ENCODE results near the gene HYAL3. TPM values are rescaled to one million over a fixed set of nuclear protein-coding genes. Genes with fewer than 3 reads are reported as not detected.
A peak's percentile ranks its signal among the peaks of the same experiment; 100 is the strongest.

The HYAL3 gene
- total RNA-seq, 1 experiment from 2014 or later, result 10.3 TPM

- H3K4me3 ChIP-seq (replicated peaks in 1 of 2; ENCODE audit: low read depth in 1 of 2, low read length in 2 of 2), result no peak overlapping the region
- peaks cover 11 to 29% of the 10 kb centered on the region in 2 experiments for H3K4me1 ChIP-seq (ENCODE audit: control insufficient read depth in 1 of 2, insufficient read depth in 2 of 2, low read length in 2 of 2)
- BruUV-seq (replicated peaks), result no TSS peak
- no peaks in the 10 kb centered on the region for H3K9me3 ChIP-seq (ENCODE audit: control insufficient read depth in 1 of 2, insufficient read depth in 1 of 2, low read depth in 1 of 2, low read length in 2 of 2)
- no peak overlapping the region for H3K27ac ChIP-seq (ENCODE audit: low read depth, low read length)
- H4K20me1 ChIP-seq (ENCODE audit: insufficient read depth), result no peaks in the 10 kb centered on the region
- ChIA-PET RAD21 (ENCODE audit: low non-redundant PET in 1 of 2, low total read pairs in 2 of 2, uncharacterized antibody in 2 of 2, unreplicated experiment in 2 of 2) (no interaction called here), CTCF (no interaction called here), POLR2A (interaction anchor here (1.3 kb wide), 1 partner anchor 16 kb away, joined by 4 read pairs; the partner anchor contains the start of gene LSMEM2)
- H3K9me2 ChIP-seq (ENCODE audit: insufficient read depth), result no peaks in the 10 kb centered on the region
- no peak overlapping the region for H3K4me2 ChIP-seq (ENCODE audit: low read length)
- H3K36me3 ChIP-seq (ENCODE audit: control insufficient read depth in 1 of 2, insufficient read depth in 2 of 2, low read length in 2 of 2), result peaks cover 10 to 18% of the 10 kb centered on the region in 2 experiments
- no peaks in the 10 kb centered on the region for H3K27me3 ChIP-seq (ENCODE audit: insufficient read depth, low read length)
- no peak overlapping the region for H2AFZ ChIP-seq (ENCODE audit: low read depth, low read length, poor library complexity, severe bottlenecking)
- no peak for ATAC-seq
- peaks cover 34% of the 10 kb centered on the region for H3K79me2 ChIP-seq (ENCODE audit: insufficient read depth, low read length)
- intact Hi-C loops (cut with micrococcal nuclease), result no loop called here
- no peak overlapping the region for H3K9ac ChIP-seq (ENCODE audit: low read length)
- no peak for DNase-seq (ENCODE audit: low read depth, low spot score)
- TF ChIP-seq CEBPB (IDR thresholded peaks at IDR 0.05; ENCODE audit: low read depth) (no peak), EZH2 (IDR thresholded peaks at IDR 0.05) (no peak), RAD21 (IDR thresholded peaks at IDR 0.05; ENCODE audit: low read depth) (no peak)
- TF ChIP-seq, protein P1, sequence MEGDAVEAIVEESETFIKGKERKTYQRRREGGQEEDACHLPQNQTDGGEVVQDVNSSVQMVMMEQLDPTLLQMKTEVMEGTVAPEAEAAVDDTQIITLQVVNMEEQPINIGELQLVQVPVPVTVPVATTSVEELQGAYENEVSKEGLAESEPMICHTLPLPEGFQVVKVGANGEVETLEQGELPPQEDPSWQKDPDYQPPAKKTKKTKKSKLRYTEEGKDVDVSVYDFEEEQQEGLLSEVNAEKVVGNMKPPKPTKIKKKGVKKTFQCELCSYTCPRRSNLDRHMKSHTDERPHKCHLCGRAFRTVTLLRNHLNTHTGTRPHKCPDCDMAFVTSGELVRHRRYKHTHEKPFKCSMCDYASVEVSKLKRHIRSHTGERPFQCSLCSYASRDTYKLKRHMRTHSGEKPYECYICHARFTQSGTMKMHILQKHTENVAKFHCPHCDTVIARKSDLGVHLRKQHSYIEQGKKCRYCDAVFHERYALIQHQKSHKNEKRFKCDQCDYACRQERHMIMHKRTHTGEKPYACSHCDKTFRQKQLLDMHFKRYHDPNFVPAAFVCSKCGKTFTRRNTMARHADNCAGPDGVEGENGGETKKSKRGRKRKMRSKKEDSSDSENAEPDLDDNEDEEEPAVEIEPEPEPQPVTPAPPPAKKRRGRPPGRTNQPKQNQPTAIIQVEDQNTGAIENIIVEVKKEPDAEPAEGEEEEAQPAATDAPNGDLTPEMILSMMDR (IDR thresholded peaks at IDR 0.05 in 2 of 3, conservative IDR thresholded peaks at IDR 0.05 in 1 of 3; ENCODE audit: borderline replicate concordance in 1 of 3, insufficient read depth in 1 of 3, low read depth in 2 of 3, low read length in 2 of 3), result no peak
Measured at GRCh38 chr3:50294089-50294488, 5.1 kb downstream of the HYAL3 start.

DNA sequence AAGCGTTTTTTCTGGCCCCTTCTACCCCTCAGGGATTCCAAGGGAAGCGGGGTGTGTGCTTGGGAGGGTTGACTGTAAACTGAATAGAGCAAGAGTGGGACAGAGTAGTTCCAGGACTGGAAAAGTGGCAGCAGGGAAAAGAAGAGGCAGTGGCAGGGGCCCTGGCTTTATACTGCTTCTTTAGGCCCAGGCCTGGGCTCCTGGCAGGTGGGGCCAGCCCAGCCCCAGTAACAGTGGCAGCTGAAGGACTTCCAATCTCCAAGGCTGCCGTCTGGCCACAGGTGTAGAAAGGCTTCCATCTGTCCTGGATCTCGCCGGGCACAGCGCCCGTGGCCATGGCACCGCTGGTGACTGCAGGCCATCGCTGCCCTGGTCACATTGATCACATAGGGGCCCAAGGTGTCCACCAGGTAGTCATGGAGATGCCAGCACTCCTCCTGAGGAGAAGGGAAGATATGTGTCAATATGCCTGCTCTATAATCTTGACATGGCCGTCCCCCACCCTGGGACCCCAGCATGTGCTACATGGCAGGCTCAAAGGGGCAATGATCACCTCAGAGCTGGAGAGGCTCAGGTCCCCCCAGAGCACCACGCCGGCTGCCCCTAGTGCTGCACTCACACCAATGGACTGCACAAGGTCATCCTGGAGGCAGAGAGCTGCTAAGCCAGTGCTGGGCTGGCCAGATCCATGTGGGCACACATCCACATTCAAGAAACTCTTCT lies 6.0 kb downstream of the HYAL3 start:
- ChIA-PET CTCF (interaction anchor here (1.8 to 1.9 kb wide), 2 partner anchors 31 to 47 kb away, joined by 6 to 8 read pairs; no protein-coding TSS in a partner anchor), RAD21 (ENCODE audit: low non-redundant PET in 1 of 2, low total read pairs in 2 of 2, uncharacterized antibody in 2 of 2, unreplicated experiment in 2 of 2) (no interaction called here), POLR2A (interaction anchor here (1.2 to 1.8 kb wide), 4 partner anchors 10 to 58 kb away, joined by 3 to 7 read pairs (median 4); partner anchors contain the start of genes GNAI2, HYAL1 and LSMEM2)
- H3K9me2 ChIP-seq (ENCODE audit: insufficient read depth), result no peaks in the 10 kb centered on the region
- H4K20me1 ChIP-seq (ENCODE audit: insufficient read depth), result no peaks in the 10 kb centered on the region
- no peak for DNase-seq (ENCODE audit: low read depth, low spot score)
- peak overlapping the region; percentile 65 for H3K27ac ChIP-seq (ENCODE audit: low read depth, low read length)
- intact Hi-C loops (cut with micrococcal nuclease), result no loop called here
- no peaks in the 10 kb centered on the region for H3K27me3 ChIP-seq (ENCODE audit: insufficient read depth, low read length)
- H3K36me3 ChIP-seq (ENCODE audit: control insufficient read depth in 1 of 2, insufficient read depth in 2 of 2, low read length in 2 of 2), result peaks cover 18 to 26% of the 10 kb centered on the region in 2 experiments
- peaks cover 39% of the 10 kb centered on the region for H3K79me2 ChIP-seq (ENCODE audit: insufficient read depth, low read length)
- peaks cover 11 to 24% of the 10 kb centered on the region in 2 experiments for H3K4me1 ChIP-seq (ENCODE audit: control insufficient read depth in 1 of 2, insufficient read depth in 2 of 2, low read length in 2 of 2)
- H2AFZ ChIP-seq (ENCODE audit: low read depth, low read length, poor library complexity, severe bottlenecking), result no peak overlapping the region
- peak overlapping the region; percentile 98 to 99 for H3K4me3 ChIP-seq (replicated peaks in 1 of 2; ENCODE audit: low read depth in 1 of 2, low read length in 2 of 2)
- H3K9me3 ChIP-seq (ENCODE audit: control insufficient read depth in 1 of 2, insufficient read depth in 1 of 2, low read depth in 1 of 2, low read length in 2 of 2), result no peaks in the 10 kb centered on the region
- H3K4me2 ChIP-seq (ENCODE audit: low read length), result peak overlapping the region; percentile 85
- no TSS peak for BruUV-seq (replicated peaks)
- no peak for ATAC-seq
- H3K9ac ChIP-seq (ENCODE audit: low read length), result peak overlapping the region; percentile 99
- TF ChIP-seq MAX (IDR thresholded peaks at IDR 0.05) (no peak), RAD21 (IDR thresholded peaks at IDR 0.05; ENCODE audit: low read depth) (no peak), ZNF274 (IDR thresholded peaks at IDR 0.05; ENCODE audit: low read depth, low read length) (no peak), JUND (IDR thresholded peaks at IDR 0.05) (no peak), YY1 (IDR thresholded peaks at IDR 0.05; ENCODE audit: extremely low read depth, insufficient replicate concordance, low read depth, low read length) (no peak), ELF1 (IDR thresholded peaks at IDR 0.05; ENCODE audit: borderline replicate concordance, low read depth) (no peak), SRF (IDR thresholded peaks at IDR 0.05; ENCODE audit: low read depth) (no peak), POLR2A (IDR thresholded peaks at IDR 0.05; ENCODE audit: borderline replicate concordance, extremely low read depth, insufficient read depth, insufficient read length) (no peak), CEBPB (IDR thresholded peaks at IDR 0.05; ENCODE audit: low read depth) (no peak), SIN3A (IDR thresholded peaks at IDR 0.05; ENCODE audit: low read depth) (no peak)
- TF ChIP-seq, protein P2, sequence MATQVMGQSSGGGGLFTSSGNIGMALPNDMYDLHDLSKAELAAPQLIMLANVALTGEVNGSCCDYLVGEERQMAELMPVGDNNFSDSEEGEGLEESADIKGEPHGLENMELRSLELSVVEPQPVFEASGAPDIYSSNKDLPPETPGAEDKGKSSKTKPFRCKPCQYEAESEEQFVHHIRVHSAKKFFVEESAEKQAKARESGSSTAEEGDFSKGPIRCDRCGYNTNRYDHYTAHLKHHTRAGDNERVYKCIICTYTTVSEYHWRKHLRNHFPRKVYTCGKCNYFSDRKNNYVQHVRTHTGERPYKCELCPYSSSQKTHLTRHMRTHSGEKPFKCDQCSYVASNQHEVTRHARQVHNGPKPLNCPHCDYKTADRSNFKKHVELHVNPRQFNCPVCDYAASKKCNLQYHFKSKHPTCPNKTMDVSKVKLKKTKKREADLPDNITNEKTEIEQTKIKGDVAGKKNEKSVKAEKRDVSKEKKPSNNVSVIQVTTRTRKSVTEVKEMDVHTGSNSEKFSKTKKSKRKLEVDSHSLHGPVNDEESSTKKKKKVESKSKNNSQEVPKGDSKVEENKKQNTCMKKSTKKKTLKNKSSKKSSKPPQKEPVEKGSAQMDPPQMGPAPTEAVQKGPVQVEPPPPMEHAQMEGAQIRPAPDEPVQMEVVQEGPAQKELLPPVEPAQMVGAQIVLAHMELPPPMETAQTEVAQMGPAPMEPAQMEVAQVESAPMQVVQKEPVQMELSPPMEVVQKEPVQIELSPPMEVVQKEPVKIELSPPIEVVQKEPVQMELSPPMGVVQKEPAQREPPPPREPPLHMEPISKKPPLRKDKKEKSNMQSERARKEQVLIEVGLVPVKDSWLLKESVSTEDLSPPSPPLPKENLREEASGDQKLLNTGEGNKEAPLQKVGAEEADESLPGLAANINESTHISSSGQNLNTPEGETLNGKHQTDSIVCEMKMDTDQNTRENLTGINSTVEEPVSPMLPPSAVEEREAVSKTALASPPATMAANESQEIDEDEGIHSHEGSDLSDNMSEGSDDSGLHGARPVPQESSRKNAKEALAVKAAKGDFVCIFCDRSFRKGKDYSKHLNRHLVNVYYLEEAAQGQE (IDR thresholded peaks at IDR 0.05; ENCODE audit: low read depth), result no peak

Data from HCT116 (cell line).